HepG2 (cell line): ENCODE results near the gene FPGS. TPM values are rescaled to one million over a fixed set of nuclear protein-coding genes. Genes with fewer than 3 reads are reported as not detected.

Experiments
- CEBPZ ChIP-seq: IDR thresholded peaks from 2 replicates; pipeline ENCODE4 v1.6.1; 2012; ENCODE audit warnings: low read length, improper control_type of control experiment
- HIVEP1 ChIP-seq: sonication (generic); formaldehyde crosslinking; IDR thresholded peaks from 2 replicates; pipeline ENCODE4 v1.4.0; 2020; ENCODE audit warnings: mild to moderate bottlenecking, missing genetic modification reagents
- IRX3 ChIP-seq: sonication (generic); formaldehyde crosslinking; IDR thresholded peaks from 2 replicates; pipeline ENCODE4 v1.8.1; 2023; ENCODE audit warnings: mild to moderate bottlenecking, low read depth, missing genetic modification reagents, borderline replicate concordance
- JUND ChIP-seq: sonication (generic); formaldehyde crosslinking; IDR thresholded peaks from 2 replicates; pipeline ENCODE4 v1.8.0; 2022; ENCODE audit warnings: mild to moderate bottlenecking, missing genetic modification reagents
- MBD4 ChIP-seq: IDR thresholded peaks from 2 replicates; pipeline ENCODE4 v1.6.1; 2012; ENCODE audit warnings: low read length, inconsistent platforms, borderline replicate concordance
- MNT ChIP-seq: fragments of 450-650 bp; IDR thresholded peaks from 2 replicates; pipeline ENCODE4 v1.6.1; 2016
- MXD4 ChIP-seq: IDR thresholded peaks from 2 replicates; pipeline ENCODE4 v1.6.1; 2016; ENCODE audit warnings: mild to moderate bottlenecking, missing biosample characterization, missing genetic modification reagents
- NKX3-1 ChIP-seq: sonication (generic); formaldehyde crosslinking; IDR thresholded peaks from 2 replicates; pipeline ENCODE4 v1.5.0; 2020; ENCODE audit warnings: missing genetic modification reagents
- PATZ1 ChIP-seq: sonication (generic); formaldehyde crosslinking; IDR thresholded peaks from 2 replicates; pipeline ENCODE4 v1.4.0; 2020; ENCODE audit warnings: missing genetic modification reagents
- RXRB ChIP-seq: IDR thresholded peaks from 2 replicates; pipeline ENCODE4 v1.6.1; 2016; ENCODE audit warnings: borderline replicate concordance, missing genetic modification reagents, missing compliant biosample characterization
- SNAI1 ChIP-seq: sonication (generic); formaldehyde crosslinking; IDR thresholded peaks from 2 replicates; pipeline ENCODE4 v1.5.0; 2020; ENCODE audit warnings: mild to moderate bottlenecking, missing genetic modification reagents, borderline replicate concordance
- ZNF205 ChIP-seq: IDR thresholded peaks from 2 replicates; pipeline ENCODE4 v1.6.1; 2018; ENCODE audit warnings: missing biosample characterization, missing genetic modification reagents
- ZNF441 ChIP-seq: sonication (generic); formaldehyde crosslinking; IDR thresholded peaks from 2 replicates; pipeline ENCODE4 v1.7.0; 2021; ENCODE audit warnings: missing genetic modification reagents, borderline replicate concordance
- ZNF446 ChIP-seq: sonication (generic); formaldehyde crosslinking; IDR thresholded peaks from 2 replicates; pipeline ENCODE4 v1.5.0; 2020; ENCODE audit warnings: mild to moderate bottlenecking, missing genetic modification reagents
- ZNF570 ChIP-seq: sonication (generic); formaldehyde crosslinking; IDR thresholded peaks from 2 replicates; pipeline ENCODE4 v1.4.0; 2020; ENCODE audit warnings: mild to moderate bottlenecking, missing genetic modification reagents, borderline replicate concordance
- ZNF749 ChIP-seq: sonication (generic); formaldehyde crosslinking; IDR thresholded peaks from 2 replicates; pipeline ENCODE4 v1.8.0; 2022; ENCODE audit warnings: mild to moderate bottlenecking, missing genetic modification reagents, moderate library complexity, borderline replicate concordance
- polyA plus RNA-seq, 8 experiments: library from polyadenylated mRNA; depleted of rRNA in 3 of 8; stranded (reverse) in 7 of 8; unstranded in 1 of 8; fragments of >200 nt; fragmentation: Illumina TruSeq in 4 of 8; extraction: Trizol in 4 of 8; gene quantifications; 2 replicates each; pipeline versions ENCODE4 v1.2.1 to v1.2.3, GENCODE V29; 2011 to 2016; ENCODE audit warnings: low read depth in 4 of 8, missing spikeins in 1 of 8, mixed read lengths in 1 of 8; ENCODE audit not compliant: insufficient read depth in 1 of 8
- total RNA-seq, 5 experiments: library from RNA; depleted of rRNA; stranded (reverse); fragments of >200 nt; fragmentation: Illumina TruSeq; extraction: Trizol; gene quantifications; 2 replicates each; pipeline ENCODE4 v1.2.3, GENCODE V29; 2016; ENCODE audit warnings: low read depth in 1 of 5
- TF ChIP-seq, protein P1 (sequence below): sonication (generic); formaldehyde crosslinking; IDR thresholded peaks from 2 replicates; pipeline ENCODE4 v1.9.0; 2021; ENCODE audit warnings: missing genetic modification reagents, borderline replicate concordance
- TF ChIP-seq, protein P2 (sequence below): sonication (generic); formaldehyde crosslinking; IDR thresholded peaks from 2 replicates; pipeline ENCODE4 v1.4.0; 2020; ENCODE audit warnings: missing genetic modification reagents

The FPGS gene
- total and polyA plus RNA-seq, 2 of the 13 experiments (the other 11 are each of a cell fraction or from before 2014, with no cell fraction given): 35.6 to 36.8 TPM

GRCh38 chr9:127770905-127771569 is 31.6 kb upstream of the FPGS start (continued):
- TF ChIP-seq CEBPZ: no peak
- peak; percentile 11; the same call in 1 of the 2 replicates for TF ChIP-seq RXRB
- TF ChIP-seq MNT: peak; percentile 36
- TF ChIP-seq MBD4: no peak
- TF ChIP-seq ZNF749 (CRISPR knock-in tag): no peak
- TF ChIP-seq PATZ1 (CRISPR knock-in tag): peak; percentile 72
- no peak for TF ChIP-seq IRX3
- TF ChIP-seq, protein P1, sequence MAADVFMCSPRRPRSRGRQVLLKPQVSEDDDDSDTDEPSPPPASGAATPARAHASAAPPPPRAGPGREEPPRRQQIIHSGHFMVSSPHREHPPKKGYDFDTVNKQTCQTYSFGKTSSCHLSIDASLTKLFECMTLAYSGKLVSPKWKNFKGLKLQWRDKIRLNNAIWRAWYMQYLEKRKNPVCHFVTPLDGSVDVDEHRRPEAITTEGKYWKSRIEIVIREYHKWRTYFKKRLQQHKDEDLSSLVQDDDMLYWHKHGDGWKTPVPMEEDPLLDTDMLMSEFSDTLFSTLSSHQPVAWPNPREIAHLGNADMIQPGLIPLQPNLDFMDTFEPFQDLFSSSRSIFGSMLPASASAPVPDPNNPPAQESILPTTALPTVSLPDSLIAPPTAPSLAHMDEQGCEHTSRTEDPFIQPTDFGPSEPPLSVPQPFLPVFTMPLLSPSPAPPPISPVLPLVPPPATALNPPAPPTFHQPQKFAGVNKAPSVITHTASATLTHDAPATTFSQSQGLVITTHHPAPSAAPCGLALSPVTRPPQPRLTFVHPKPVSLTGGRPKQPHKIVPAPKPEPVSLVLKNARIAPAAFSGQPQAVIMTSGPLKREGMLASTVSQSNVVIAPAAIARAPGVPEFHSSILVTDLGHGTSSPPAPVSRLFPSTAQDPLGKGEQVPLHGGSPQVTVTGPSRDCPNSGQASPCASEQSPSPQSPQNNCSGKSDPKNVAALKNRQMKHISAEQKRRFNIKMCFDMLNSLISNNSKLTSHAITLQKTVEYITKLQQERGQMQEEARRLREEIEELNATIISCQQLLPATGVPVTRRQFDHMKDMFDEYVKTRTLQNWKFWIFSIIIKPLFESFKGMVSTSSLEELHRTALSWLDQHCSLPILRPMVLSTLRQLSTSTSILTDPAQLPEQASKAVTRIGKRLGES (CRISPR knock-in tag): no peak
- TF ChIP-seq, protein P2, sequence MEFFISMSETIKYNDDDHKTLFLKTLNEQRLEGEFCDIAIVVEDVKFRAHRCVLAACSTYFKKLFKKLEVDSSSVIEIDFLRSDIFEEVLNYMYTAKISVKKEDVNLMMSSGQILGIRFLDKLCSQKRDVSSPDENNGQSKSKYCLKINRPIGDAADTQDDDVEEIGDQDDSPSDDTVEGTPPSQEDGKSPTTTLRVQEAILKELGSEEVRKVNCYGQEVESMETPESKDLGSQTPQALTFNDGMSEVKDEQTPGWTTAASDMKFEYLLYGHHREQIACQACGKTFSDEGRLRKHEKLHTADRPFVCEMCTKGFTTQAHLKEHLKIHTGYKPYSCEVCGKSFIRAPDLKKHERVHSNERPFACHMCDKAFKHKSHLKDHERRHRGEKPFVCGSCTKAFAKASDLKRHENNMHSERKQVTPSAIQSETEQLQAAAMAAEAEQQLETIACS (CRISPR knock-in tag): no peak
- no peak for TF ChIP-seq ZNF446 (CRISPR knock-in tag)
- no peak for TF ChIP-seq SNAI1 (CRISPR knock-in tag)
- TF ChIP-seq ZNF205 (CRISPR knock-in tag): no peak
- no peak for TF ChIP-seq MXD4 (CRISPR knock-in tag)
- no peak for TF ChIP-seq ZNF441 (CRISPR knock-in tag)
- no peak for TF ChIP-seq HIVEP1
- TF ChIP-seq JUND (CRISPR knock-in tag): no peak
- TF ChIP-seq ZNF570 (CRISPR knock-in tag): no peak
- TF ChIP-seq NKX3-1: no peak
